GM18858 (cell line): ENCODE results near the gene HERC6.
"Not testable (repeated sequence)": the region's sequence is repeated elsewhere in the genome, so short reads cannot be mapped to it uniquely, and the experiment has no call there.

Experiments used
- ATAC-seq: cut with Tn5 transposase; IDR thresholded peaks from one replicate; pipeline ENCODE4 v1.9.1; 2021; ENCODE audit not compliant: unreplicated experiment

Gene HERC6

GRCh38 chr4:88390128-88390527 lies 11.5 kb downstream of the HERC6 start:
- no peak for ATAC-seq

- no peak for ATAC-seq
These were observed 13.1 kb downstream of the HERC6 start for GRCh38 chr4:88391703-88392102.

GRCh38 chr4:88396681-88397080 lies 18.0 kb downstream of the HERC6 start:
- no peak for ATAC-seq

GRCh38 chr4:88398381-88398780 lies 19.7 kb downstream of the HERC6 start:
- ATAC-seq, result no peak

- ATAC-seq, result no peak
These were observed 30.6 kb downstream of the HERC6 start for GRCh38 chr4:88409206-88409605.

GRCh38 chr4:88409789-88410188 lies 31.1 kb downstream of the HERC6 start:
- ATAC-seq, result no peak

- no peak for ATAC-seq
These were observed 32.9 kb downstream of the HERC6 start for GRCh38 chr4:88411491-88412096.

GRCh38 chr4:88413801-88414200 lies 35.1 kb downstream of the HERC6 start:
- ATAC-seq, result no peak

GRCh38 chr4:88414755-88415154 lies 36.1 kb downstream of the HERC6 start:
- no peak for ATAC-seq

GRCh38 chr4:88415982-88416381 lies 37.3 kb downstream of the HERC6 start:
- ATAC-seq, result no peak

GRCh38 chr4:88418411-88418810 lies 39.8 kb downstream of the HERC6 start:
- ATAC-seq, result no peak

GRCh38 chr4:88419874-88420273 lies 41.2 kb downstream of the HERC6 start:
- ATAC-seq, result no peak

- no peak for ATAC-seq
These were observed 42.2 kb downstream of the HERC6 start for GRCh38 chr4:88420844-88421243.

GRCh38 chr4:88422403-88422802 lies 43.8 kb downstream of the HERC6 start:
- ATAC-seq, result no peak

- ATAC-seq, result no peak
These were observed 50.7 kb downstream of the HERC6 start for GRCh38 chr4:88429401-88429800.

- ATAC-seq, result no peak
These were observed 57.5 kb downstream of the HERC6 start for GRCh38 chr4:88435987-88436693.

GRCh38 chr4:88437873-88438272 lies 59.2 kb downstream of the HERC6 start:
- ATAC-seq, result not testable (repeated sequence)

- no peak for ATAC-seq
These were observed 60.6 kb downstream of the HERC6 start for GRCh38 chr4:88439161-88439760.

GRCh38 chr4:88440146-88440545 lies 61.5 kb downstream of the HERC6 start:
- ATAC-seq, result no peak

GRCh38 chr4:88441696-88442095 lies 63.0 kb downstream of the HERC6 start:
- no peak for ATAC-seq

- ATAC-seq, result no peak
These were observed 64.1 kb downstream of the HERC6 start for GRCh38 chr4:88442689-88443191.

- ATAC-seq, result no peak
These were observed 64.8 kb downstream of the HERC6 start for GRCh38 chr4:88443486-88443885.
